ENCODE results near the gene WDR45B. TPM values are rescaled to one million over a fixed set of nuclear protein-coding genes. Genes with fewer than 3 reads are reported as not detected.

Gene WDR45B
- total RNA-seq, 4 donors from 2014 or later = 85.1 to 104 (median 89.3) TPM

GRCh38 chr17:82596837-82597672, 51.2 kb downstream of the WDR45B start:
- H3K27ac ChIP-seq = no peak overlapping the region
- TF ChIP-seq POLR2A (IDR thresholded peaks at IDR 0.05) = no peak
- TF ChIP-seq, protein P1, sequence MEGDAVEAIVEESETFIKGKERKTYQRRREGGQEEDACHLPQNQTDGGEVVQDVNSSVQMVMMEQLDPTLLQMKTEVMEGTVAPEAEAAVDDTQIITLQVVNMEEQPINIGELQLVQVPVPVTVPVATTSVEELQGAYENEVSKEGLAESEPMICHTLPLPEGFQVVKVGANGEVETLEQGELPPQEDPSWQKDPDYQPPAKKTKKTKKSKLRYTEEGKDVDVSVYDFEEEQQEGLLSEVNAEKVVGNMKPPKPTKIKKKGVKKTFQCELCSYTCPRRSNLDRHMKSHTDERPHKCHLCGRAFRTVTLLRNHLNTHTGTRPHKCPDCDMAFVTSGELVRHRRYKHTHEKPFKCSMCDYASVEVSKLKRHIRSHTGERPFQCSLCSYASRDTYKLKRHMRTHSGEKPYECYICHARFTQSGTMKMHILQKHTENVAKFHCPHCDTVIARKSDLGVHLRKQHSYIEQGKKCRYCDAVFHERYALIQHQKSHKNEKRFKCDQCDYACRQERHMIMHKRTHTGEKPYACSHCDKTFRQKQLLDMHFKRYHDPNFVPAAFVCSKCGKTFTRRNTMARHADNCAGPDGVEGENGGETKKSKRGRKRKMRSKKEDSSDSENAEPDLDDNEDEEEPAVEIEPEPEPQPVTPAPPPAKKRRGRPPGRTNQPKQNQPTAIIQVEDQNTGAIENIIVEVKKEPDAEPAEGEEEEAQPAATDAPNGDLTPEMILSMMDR (IDR thresholded peaks at IDR 0.05) = no peak
- intact Hi-C loops (cut with DNase I) = loop anchor here (10.0 kb wide), 1 partner anchor 158 kb away; the partner anchor contains the start of gene TBCD
- no peak overlapping the region for H3K4me3 ChIP-seq
- H3K27me3 ChIP-seq = no peaks in the 10 kb centered on the region
- peaks cover 16 to 34% (median 28%) of the 10 kb centered on the region in 3 donors for H3K4me1 ChIP-seq
- 89 to 90% methylated on average over 11 to 22 of the region's 33 CpGs for WGBS, 2 donors
- no peaks in the 10 kb centered on the region for H3K9me3 ChIP-seq
- DNase-seq = no peak
- H3K36me3 ChIP-seq = peaks cover 0 to 71% (median 41%) of the 10 kb centered on the region in 3 donors

GRCh38 chr17:82596296-82596695, 51.9 kb downstream of the WDR45B start:
- H3K27me3 ChIP-seq = no peaks in the 10 kb centered on the region
- intact Hi-C loops (cut with DNase I) = loop anchor here (10.0 kb wide), 1 partner anchor 159 kb away; the partner anchor contains the start of gene TBCD

DNA sequence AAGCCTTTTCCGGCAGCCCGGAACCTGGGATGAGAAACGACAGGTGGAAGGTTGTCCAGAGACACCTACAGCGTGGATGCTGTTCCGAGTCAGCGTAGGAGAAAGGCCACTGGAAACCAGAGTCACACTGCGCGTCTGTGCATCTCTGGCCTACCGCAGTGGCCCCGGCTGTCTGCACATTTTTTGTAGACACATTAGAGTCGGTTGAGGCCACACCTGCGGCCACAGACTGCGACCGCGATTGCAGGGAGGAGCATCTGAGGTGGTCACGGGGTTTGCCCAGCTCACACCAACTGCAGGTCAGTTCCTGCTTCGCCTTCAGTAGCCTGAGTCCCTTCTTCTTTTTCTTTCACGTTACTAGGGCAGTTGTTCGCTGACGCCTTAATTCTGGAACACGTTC, 52.4 kb downstream of the WDR45B start:
- Histone ChIP-seq H3K9me3 (no peaks in the 10 kb centered on the region), H3K4me1 (peaks cover 28 to 45% (median 40%) of the 10 kb centered on the region in 3 donors), H3K27ac (no peak overlapping the region), H3K36me3 (peaks cover 0 to 59% (median 30%) of the 10 kb centered on the region in 3 donors), H3K4me3 (no peak overlapping the region), H3K27me3 (no peaks in the 10 kb centered on the region)
- DNase-seq = no peak
- TF ChIP-seq, protein P1 (IDR thresholded peaks at IDR 0.05) = no peak
- no peak for TF ChIP-seq POLR2A (IDR thresholded peaks at IDR 0.05)
- WGBS, 2 donors = 84 to 92% methylated on average over 13 to 14 of the region's 21 CpGs
- intact Hi-C loops (cut with DNase I) = loop anchor here (10.0 kb wide), 1 partner anchor 159 kb away; the partner anchor contains the start of gene TBCD

More at GRCh38 chr17:82596296-82596695, 51.9 kb downstream of the WDR45B start:
- DNase-seq = no peak
- Histone ChIP-seq H3K4me1 (peaks cover 24 to 41% (median 36%) of the 10 kb centered on the region in 3 donors), H3K4me3 (no peak overlapping the region), H3K27ac (no peak overlapping the region), H3K9me3 (no peaks in the 10 kb centered on the region), H3K36me3 (peaks cover 0 to 63% (median 34%) of the 10 kb centered on the region in 3 donors)
- WGBS, 2 donors = 71 to 89% methylated on average over 3 to 15 of the region's 16 CpGs
- TF ChIP-seq, protein P1 (IDR thresholded peaks at IDR 0.05) = no peak
- TF ChIP-seq POLR2A (IDR thresholded peaks at IDR 0.05) = no peak

DNA sequence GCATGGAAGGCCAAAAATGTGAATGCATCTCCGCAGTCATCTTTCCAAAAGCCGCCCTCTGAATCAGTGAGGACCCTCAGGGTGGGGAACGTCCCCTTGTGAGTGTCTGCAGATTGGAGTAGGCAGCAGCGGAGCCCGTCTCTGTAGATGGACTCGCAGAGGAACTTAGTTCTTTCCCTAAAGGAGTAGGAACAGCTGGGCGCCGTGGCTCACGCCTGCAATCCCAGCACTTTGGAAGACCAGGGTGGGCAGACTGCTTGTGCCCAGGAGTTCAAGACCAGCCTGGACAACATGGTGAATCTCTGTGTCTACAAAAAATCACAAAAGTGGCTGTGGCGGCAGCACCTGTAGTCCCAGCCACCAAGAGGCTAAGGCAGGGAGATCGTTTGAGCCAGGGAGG, 53.7 kb downstream of the WDR45B start:
- H3K4me3 ChIP-seq = no peak overlapping the region
- intact Hi-C loops (cut with DNase I) = loop anchor here (10.0 kb wide), 1 partner anchor 160 kb away; the partner anchor contains the start of gene TBCD
- H3K27ac ChIP-seq = no peak overlapping the region
- H3K27me3 ChIP-seq = no peaks in the 10 kb centered on the region
- no peak for DNase-seq
- 88 to 91% methylated on average over 9 to 11 of the region's 11 CpGs for WGBS, 2 donors
- H3K9me3 ChIP-seq = no peaks in the 10 kb centered on the region
- peaks cover 29 to 58% (median 42%) of the 10 kb centered on the region in 3 donors for H3K4me1 ChIP-seq
- H3K36me3 ChIP-seq = peaks cover 0 to 46% (median 20%) of the 10 kb centered on the region in 3 donors
- TF ChIP-seq POLR2A (IDR thresholded peaks at IDR 0.05) = no peak
- TF ChIP-seq, protein P1 (IDR thresholded peaks at IDR 0.05) = no peak

DNA sequence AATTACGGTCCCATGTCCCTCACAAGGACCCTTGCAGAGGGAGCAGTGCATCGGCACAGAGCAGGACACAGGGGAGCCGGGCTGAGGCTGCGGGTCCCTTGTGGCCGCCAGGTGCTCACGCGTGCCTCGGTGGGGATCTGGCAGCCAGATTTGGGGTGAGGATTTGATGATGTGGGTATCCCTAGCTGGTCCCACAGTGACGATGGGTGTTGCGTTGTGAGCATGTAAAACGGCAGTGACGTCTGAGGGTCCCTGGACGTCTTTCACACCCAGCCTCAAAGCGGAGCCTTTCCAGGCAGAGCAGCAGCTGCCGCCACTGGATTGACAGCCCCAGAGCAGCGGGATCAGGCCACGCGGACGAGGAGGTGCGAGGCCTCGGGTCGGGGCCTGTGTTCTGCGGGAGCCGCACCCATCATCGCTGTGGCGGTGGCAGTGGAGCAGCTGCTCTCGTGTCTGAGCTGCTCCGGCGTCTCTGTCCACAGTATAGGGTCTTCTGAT, 54.6 kb downstream of the WDR45B start:
- WGBS, 2 donors = 40 to 52% methylated on average over 8 to 9 of the region's 29 CpGs
- no peaks in the 10 kb centered on the region for H3K27me3 ChIP-seq
- DNase-seq = no peak
- peak overlapping the region; percentile 49 to 87 (median 62) for H3K4me3 ChIP-seq
- no peaks in the 10 kb centered on the region for H3K9me3 ChIP-seq
- peaks cover 29 to 67% (median 42%) of the 10 kb centered on the region in 3 donors for H3K4me1 ChIP-seq
- intact Hi-C loops (cut with DNase I) = loop anchor here (10.0 kb wide), 1 partner anchor 161 kb away; the partner anchor contains the start of gene TBCD
- peak overlapping the region; percentile 89 to 99 (median 94) for H3K27ac ChIP-seq
- TF ChIP-seq, protein P1 (IDR thresholded peaks at IDR 0.05) = no peak
- no peak for TF ChIP-seq POLR2A (IDR thresholded peaks at IDR 0.05)
- peaks cover 0 to 38% (median 18%) of the 10 kb centered on the region in 3 donors for H3K36me3 ChIP-seq
